Choroid plexus epithelial cell (primary cell): Measurements from ENCODE around the gene CAND2.

Experiments
- DNase-seq: peaks from one replicate; pipeline ENCODE4 v3.0.0-alpha.2; 2010; ENCODE audit warnings: low read depth
- H3K4me3 ChIP-seq: 2 replicates; pipeline ENCODE4 v1.5.1; 2011; ENCODE audit warnings: low read depth, mild to moderate bottlenecking, control low read depth, low read length, moderate library complexity
- TF ChIP-seq, protein P1 (sequence below): conservative IDR thresholded peaks from 2 replicates; pipeline ENCODE4 v1.5.1; 2011; ENCODE audit warnings: low read depth, mild to moderate bottlenecking, control low read depth, inconsistent platforms, low read length, moderate library complexity

Gene CAND2

DNA sequence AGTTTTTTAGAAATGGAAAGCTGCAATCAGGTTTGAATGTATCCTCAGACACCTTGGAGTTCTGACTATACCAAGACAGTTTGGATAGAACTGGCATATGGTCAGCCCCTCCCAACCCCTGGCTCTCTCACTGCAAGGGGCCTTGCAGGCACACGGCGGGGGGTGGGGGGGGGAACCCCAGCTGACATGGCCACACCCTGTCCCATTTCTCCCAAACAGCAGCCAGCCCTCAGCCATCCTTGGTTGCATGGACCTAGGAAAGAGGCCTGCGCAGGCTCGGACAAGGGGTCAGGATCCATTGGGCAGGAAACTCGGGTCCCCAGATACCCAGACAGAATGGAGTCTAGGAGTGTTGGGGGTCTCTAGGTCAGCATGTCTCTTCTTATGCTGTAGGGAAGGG, 14.5 kb downstream of the CAND2 start:
- no peak overlapping the region for H3K4me3 ChIP-seq
- DNase-seq = no peak
- TF ChIP-seq, protein P1, sequence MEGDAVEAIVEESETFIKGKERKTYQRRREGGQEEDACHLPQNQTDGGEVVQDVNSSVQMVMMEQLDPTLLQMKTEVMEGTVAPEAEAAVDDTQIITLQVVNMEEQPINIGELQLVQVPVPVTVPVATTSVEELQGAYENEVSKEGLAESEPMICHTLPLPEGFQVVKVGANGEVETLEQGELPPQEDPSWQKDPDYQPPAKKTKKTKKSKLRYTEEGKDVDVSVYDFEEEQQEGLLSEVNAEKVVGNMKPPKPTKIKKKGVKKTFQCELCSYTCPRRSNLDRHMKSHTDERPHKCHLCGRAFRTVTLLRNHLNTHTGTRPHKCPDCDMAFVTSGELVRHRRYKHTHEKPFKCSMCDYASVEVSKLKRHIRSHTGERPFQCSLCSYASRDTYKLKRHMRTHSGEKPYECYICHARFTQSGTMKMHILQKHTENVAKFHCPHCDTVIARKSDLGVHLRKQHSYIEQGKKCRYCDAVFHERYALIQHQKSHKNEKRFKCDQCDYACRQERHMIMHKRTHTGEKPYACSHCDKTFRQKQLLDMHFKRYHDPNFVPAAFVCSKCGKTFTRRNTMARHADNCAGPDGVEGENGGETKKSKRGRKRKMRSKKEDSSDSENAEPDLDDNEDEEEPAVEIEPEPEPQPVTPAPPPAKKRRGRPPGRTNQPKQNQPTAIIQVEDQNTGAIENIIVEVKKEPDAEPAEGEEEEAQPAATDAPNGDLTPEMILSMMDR = no peak

DNA sequence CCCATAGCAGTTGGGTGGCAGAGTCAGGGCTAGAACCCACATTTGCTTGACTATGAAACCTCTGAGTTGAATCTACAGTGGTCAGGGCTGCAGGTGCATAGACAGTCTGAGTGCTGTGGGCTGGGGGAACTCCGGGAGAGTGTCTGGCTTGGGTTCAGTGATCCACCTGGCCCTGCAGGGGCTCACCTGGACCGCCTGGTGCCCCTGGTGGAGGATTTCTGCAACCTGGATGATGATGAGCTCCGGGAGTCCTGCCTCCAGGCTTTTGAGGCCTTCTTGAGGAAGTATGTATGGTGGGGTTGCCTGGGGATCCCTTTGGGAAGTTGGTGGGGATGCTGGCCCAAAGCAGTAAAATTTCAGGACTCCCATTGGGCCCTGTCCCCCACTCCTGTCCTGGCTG, 16.3 kb downstream of the CAND2 start:
- DNase-seq = no peak
- H3K4me3 ChIP-seq = no peak overlapping the region
- TF ChIP-seq, protein P1 = no peak

DNA sequence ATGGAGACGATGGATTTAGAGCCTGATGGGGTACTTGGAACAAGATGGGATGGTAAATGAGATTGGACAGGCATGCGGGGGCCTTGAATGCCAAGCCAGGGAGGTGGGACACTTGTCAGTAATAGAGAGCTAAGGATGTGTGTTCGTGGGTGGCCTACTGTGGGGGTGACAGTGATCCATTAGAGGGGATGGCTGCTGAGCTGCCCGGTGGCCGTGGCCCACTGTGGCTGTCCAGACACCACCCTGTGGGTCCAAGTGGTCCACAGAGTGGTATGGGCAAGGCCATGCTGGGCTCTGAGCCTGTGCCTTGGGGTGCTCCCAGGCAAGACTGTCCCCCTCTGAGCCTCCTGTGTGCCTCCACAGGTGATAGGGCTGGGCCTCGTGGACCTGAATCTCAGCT, 17.5 kb downstream of the CAND2 start:
- TF ChIP-seq, protein P1 = no peak
- DNase-seq = no peak
- no peak overlapping the region for H3K4me3 ChIP-seq

DNA sequence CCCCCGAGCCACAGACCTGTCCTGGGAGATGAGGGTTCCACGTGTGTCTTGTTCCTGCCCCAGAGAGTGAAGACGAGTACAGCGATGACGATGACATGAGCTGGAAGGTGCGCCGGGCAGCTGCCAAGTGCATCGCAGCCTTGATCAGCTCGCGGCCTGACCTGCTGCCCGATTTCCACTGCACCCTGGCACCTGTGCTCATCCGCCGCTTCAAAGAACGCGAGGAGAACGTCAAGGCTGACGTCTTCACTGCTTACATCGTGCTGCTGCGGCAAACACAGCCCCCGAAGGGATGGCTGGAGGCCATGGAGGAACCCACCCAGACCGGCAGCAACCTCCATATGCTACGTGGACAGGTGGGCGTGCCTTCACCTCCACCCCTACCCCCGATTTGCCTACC, 18.6 kb downstream of the CAND2 start:
- TF ChIP-seq, protein P1 = no peak
- H3K4me3 ChIP-seq = no peak overlapping the region
- DNase-seq = no peak

DNA sequence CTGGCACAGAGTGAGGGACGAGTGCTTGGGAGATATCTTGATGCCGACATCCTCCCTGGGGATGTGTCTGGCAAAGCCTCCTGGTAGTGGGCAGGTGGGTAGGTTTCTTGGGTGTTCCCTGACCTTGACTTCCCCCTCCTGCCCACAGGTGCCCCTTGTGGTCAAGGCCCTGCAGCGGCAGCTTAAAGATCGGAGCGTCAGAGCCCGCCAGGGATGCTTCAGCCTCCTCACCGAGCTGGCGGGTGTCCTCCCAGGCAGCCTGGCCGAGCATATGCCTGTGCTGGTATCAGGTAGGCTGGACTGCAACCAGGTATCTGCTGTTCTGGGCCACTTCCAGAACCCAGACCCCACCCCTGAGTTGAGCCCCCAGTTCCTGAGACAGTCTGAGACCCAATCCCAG, 19.2 kb downstream of the CAND2 start:
- TF ChIP-seq, protein P1 = no peak
- H3K4me3 ChIP-seq = no peak overlapping the region
- DNase-seq = no peak

DNA sequence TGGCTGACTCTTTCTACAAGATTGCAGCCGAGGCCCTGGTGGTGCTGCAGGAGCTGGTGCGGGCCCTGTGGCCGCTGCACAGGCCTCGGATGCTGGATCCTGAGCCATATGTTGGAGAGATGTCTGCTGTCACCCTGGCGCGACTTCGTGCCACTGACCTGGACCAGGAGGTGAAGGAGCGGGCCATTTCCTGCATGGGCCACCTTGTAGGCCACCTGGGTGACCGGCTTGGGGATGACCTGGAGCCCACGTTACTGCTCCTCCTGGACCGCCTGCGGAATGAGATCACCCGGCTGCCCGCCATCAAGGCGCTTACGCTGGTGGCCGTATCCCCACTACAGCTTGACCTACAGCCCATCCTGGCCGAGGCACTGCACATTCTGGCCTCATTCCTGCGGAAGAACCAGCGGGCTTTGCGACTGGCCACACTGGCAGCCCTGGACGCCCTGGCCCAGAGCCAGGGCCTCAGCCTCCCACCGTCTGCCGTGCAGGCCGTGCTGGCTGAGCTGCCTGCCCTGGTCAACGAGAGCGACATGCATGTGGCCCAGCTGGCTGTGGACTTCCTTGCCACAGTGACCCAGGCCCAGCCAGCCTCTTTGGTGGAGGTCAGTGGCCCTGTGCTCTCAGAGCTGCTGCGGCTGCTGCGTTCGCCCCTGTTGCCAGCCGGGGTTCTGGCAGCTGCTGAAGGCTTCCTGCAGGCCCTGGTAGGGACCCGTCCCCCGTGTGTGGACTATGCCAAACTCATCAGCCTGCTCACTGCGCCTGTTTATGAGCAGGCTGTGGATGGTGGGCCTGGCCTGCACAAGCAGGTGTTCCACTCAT, 20.3 kb downstream of the CAND2 start:
- no peak for DNase-seq
- TF ChIP-seq, protein P1 = no peak
- no peak overlapping the region for H3K4me3 ChIP-seq

DNA sequence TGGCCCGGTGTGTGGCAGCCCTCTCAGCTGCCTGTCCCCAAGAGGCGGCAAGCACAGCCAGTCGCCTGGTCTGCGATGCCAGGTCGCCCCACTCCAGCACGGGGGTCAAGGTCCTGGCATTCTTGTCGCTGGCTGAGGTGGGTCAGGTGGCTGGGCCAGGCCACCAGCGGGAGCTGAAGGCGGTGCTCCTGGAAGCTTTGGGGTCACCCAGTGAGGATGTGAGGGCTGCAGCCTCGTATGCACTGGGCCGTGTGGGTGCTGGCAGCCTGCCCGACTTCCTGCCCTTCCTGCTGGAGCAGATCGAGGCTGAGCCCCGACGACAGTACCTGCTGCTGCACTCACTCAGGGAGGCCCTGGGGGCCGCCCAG, 20.8 kb downstream of the CAND2 start:
- TF ChIP-seq, protein P1 = no peak

More for the DNA sequence above, 20.8 kb downstream of the CAND2 start:
- H3K4me3 ChIP-seq = no peak overlapping the region
- DNase-seq = no peak
